ENCODE data around the gene MAD1L1. TPM values are rescaled to one million over a fixed set of nuclear protein-coding genes. Genes with fewer than 3 reads are reported as not detected.

MAD1L1 gene
- total and polyA plus RNA-seq, 2 of the 8 experiments (the other 6 are each of a cell fraction or from before 2014, with no cell fraction given): 40.4 to 44.6 TPM

DNA sequence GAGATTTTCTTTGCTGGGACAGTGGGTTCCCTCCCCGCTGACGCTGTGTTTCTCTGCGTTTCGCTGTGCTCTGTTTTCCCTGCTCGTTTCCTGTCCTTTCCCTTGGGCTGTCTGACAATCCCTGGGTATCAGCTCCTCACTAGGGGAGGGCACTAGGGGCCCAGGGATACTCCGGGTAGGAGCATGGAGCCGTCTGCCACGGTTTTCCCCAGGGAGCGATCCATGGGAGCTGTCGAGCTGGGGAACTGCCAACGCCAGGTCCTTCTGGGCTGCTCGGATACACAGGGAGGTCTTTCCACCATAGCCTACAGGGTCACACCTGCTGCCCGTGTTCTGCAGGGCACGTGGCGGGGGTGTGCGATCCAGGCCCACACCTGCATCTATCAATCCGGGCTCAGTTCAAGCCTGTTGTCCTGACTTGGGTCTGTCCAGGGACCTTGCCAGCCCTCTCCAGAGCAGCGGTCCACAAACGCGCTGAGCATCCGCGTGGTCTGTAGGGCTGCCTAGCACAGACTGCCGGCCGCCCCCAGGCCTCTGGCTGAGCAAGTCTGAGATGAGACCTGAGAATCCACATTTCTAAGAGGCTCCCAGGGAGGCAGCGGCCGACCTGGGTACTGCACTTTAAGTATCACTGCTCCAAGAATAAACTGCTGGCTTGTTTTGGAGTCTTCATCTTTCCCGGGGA is 299.5 kb downstream of the MAD1L1 start (continued):
- TF ChIP-seq, protein P1, sequence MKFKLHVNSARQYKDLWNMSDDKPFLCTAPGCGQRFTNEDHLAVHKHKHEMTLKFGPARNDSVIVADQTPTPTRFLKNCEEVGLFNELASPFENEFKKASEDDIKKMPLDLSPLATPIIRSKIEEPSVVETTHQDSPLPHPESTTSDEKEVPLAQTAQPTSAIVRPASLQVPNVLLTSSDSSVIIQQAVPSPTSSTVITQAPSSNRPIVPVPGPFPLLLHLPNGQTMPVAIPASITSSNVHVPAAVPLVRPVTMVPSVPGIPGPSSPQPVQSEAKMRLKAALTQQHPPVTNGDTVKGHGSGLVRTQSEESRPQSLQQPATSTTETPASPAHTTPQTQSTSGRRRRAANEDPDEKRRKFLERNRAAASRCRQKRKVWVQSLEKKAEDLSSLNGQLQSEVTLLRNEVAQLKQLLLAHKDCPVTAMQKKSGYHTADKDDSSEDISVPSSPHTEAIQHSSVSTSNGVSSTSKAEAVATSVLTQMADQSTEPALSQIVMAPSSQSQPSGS (IDR thresholded peaks at IDR 0.05; ENCODE audit: low read length): no peak
- no peak for TF ChIP-seq YY1 (IDR thresholded peaks at IDR 0.05; ENCODE audit: low read depth, low read length)
- no peak for TF ChIP-seq MAFK (IDR thresholded peaks at IDR 0.05; ENCODE audit: low read depth, low read length)
